GM21576 (cell line): ENCODE results near the gene FAM120AOS.

Experiments used
- ATAC-seq: cut with Tn5 transposase; IDR thresholded peaks from one replicate; pipeline ENCODE4 v1.9.1; 2021; ENCODE audit warnings: mild to moderate bottlenecking, moderate library complexity; ENCODE audit not compliant: unreplicated experiment

The FAM120AOS gene

DNA sequence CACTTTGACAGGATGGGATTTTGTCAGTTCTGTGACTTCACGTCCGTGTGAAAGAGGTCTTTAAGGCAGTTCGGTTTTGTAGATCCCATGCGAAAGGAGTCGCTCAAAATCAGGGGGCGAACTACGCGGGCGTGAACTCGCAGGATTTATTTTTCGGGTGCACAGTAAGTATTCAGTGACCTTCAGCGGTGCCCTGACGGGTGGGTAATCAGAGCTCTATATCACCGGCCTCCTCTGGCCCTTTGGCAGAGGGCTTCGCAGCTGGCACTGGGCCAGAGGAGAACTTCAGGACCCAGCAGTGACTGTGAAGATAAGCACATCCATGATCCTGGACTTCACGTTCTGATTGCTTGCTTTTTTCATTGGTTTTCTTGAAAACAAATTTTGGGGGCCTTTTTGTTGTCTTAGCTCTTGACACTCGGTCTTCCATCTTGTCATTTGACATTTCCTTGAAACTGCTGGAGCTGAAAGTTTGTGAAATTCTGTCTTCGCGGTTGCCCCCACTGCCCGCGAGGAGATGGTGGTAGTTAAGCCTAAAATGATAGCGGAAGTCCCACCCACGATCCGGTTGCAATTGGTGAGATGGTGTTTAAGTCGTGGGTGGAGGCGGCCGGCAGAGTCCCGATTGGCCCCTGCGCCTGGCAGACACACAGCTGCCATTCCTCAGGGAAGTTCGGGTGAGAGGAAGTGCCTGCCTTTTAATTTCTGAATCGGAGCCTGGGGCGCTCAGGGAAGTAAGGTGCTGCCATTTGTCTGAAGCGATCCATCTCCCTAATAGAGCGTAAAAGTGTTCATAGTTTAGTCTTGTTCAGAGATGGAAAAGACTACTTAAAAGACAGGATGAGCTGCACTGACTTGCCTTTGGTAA lies at the start of gene FAM120AOS:
Gene FAM120AOS (minus strand): TSS at position 535 of the 868 bp plus-strand sequence. CDS start 872 bp downstream, outside the sequence.
- ATAC-seq = peak; percentile 55

DNA sequence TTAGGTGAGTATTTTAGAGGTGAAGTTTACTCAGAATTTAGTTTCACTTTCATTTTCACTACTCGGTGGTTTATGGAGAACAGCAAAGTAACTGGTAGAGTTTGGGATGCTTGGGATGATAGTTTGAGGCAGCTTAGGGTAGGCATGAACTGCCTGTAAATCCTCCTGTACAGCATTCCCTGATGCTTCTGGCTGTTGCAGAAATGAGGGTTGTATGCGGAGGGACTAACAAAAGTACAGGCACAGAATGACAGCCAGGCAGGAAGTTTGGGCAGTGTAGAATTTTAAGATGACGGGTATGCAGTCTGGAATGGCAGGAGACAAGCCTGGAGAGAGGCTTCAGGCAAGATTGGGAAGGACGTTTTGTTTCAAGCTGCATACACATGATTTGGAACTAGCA lies 48.0 kb upstream of the FAM120AOS start:
- ATAC-seq = no peak

DNA sequence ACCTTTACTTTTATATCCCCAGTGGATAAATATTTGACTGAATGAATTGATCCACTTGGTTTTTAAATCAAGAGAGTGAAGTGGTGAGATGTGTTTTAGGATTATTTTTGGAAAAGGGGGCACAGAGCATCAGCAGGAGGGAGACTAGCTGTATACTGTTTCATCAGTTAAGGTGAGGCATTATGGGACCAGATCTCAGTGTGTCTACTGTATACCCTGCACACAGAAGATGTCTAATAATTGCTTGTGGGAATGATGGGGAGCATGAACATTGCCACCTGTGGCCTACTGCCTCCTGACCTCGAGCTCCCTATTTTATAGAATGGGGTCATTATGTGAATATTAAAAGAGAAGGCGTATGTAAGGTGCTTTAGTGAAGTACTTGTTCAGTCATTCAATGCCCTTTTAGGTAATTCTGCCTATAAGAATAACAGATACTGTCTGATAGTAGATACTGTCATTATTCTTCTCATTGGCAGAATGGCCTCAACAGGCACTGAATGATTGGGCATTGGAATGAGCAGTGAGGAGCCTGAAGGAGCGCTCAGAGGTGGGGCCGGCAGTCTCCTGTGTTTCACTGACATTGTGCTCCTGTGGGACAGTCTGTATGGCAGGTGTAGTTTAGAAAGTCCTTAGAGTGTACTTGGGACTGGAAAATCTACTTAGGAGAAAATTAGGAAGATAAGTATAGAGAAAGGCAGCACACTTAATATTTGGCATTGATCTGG lies 47.4 kb upstream of the FAM120AOS start:
- ATAC-seq = no peak

DNA sequence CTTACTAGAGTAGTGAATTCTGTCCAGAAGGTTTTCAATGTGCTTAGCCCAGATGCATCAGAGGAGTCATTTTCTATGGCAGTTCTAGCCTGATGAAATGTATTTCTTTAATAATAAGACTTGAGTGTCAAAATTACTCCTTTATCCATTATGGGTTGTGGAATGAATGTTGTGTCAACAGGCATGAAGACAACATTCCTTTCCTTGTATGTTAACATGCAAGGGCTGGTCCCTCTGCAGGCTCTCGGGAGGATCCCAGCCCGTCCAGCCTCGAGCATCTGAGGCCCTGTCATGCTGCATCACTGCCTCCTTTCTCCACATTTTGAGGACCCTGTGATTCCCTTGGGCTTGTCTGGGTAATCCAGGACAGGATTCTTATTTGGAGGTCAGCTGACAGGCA lies 42.9 kb upstream of the FAM120AOS start:
- ATAC-seq = no peak

DNA sequence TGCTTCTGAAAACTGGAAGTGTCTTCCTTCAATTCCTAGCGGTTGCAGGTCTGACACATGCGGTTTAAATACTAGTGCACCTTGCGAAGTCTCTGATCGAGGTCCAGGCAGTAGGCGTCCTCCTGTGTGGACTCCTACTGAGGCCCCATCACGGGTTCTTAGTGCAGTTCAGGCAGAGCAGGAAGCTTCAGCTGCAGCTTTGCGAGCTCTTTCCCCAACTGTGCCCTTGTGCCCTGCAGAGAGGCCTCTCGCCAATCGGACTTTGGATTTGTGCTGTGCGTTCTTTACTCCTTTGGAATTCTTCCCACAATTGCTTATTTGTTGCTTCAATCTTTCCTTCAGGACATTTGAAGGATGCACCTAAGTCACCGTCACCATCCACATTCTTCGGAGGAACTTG lies 40.6 kb upstream of the FAM120AOS start:
- no peak for ATAC-seq

DNA sequence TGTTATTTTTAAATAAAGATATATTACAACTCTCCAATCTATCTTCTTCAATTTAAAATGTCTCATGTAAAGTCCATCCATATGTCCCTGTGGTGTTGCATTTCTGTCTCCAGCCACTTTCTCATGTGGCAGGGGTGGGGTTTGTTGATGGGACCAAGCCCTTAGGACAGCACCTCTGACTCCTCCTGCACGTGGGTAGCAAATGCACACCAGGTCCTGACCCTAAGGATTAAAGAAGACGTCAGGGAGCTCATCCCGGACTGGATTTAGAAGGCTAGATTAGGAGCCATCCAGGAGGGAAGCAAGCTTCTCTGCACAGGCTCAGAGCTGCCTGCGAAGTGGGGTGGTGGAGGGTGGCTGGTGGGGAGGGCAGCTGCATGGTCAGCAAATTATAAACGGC lies 38.9 kb upstream of the FAM120AOS start:
- no peak for ATAC-seq

DNA sequence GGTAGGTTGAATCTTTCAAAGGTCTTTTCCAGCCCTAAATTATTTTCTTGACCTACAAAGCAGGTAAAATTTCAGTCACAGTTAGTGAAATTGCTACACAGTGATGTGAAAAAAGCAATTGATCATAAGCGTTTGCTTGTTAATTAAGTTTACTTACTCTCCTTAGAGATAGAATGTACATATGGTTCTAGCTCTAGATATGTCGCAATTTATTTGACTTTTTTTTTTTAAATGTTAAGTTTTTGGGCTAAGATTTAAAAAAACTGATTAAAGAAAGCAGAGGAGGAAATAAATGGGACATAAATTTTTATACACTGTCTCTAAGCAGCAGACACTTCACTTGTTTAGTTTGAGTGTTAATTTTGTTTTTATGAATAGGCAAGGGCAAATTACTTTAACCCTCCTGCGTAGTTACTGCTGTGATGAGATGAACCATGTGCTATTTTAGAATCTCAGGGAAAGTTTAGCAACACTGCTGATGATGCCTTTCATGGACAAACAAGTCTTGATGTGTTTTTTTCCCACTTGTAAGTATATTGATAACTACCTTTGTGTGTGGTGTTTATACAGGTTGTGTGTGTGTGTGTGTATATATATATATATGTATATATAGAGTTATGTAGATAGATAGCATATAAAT lies 38.3 kb upstream of the FAM120AOS start:
- ATAC-seq = no peak

DNA sequence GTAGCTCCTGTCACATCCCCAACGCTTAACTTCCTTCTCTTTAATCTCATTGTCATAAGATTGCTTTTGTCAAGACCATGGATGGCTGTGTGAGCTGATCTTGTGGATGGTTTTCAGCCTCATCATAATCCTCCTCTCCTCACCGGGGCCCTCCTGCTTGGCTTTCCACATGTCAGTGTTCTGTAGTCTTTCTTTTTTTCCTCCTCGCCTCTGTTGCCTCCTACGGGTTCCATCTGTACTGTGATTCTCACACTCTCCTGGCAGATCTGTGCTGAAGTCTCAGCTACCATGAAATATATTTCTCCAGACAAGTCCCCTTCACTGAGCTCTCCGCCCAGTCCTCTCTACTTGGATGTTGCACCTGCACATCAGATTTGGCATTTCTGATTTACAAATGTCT lies 34.9 kb upstream of the FAM120AOS start:
- ATAC-seq = no peak

DNA sequence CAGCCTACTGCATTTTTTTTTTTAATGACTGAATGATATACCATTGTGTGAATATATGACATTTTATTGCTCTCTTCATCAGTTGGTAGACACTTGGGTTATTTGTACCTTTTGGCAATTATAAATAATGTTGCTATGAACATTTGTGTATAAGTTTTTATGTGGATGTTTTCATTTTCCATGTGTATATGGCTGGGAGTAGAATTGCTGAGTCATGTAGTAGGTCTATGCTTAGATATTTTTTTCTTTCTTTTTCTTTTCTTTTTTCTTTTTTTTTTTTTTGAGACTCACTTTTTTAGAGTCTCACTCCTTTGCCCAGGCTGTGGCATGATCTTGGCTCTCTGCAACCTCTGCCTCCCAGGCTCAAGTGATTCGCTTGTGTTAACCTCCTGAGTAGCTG lies 32.9 kb upstream of the FAM120AOS start:
- ATAC-seq = no peak

DNA sequence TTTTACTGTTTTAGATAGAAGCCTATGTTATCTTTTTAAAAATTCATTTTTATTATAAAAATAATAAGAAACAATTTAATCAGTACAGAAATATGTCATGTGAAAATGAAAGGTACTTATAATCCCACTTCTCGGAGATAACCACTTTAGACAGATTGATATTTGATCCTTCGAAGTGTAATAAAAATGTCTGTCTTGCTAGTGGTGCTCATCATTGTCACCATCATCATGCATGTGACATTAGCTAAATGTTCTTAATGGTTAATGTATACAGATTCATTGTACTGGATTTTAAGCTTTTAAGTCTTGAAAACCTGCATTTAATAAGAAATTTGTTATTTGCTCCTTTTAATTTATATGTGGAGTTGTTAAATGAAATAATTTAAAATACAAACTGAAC lies 30.1 kb upstream of the FAM120AOS start:
- ATAC-seq = no peak

DNA sequence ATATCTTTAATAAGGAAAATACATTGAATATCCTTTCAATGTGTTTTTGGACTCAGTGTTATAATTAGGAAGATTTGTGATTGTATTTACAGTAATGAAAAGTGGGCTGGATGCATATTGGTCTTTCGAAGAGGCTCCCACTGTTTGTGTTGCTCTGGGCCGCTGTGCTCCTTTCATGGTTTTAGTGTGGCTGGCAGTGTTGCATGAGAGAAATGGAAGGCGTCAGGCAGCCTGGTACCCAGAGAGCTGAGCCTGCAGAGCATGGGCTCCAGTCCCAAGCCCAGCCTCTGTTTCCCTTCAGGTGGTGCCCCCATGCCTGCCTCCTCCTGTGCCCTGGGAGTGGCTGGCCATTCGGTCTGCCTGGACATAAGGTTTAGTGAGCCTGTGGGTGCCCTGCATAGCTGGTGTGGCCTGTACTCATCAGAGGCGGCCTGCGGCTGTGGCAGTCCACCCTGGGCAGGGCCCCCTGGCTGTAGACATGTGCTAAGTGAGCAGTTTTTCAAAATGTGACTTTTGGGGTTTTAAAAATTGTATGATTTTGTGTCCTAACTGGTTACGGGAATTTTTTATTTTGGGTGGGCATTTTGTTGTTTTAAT lies 27.4 kb upstream of the FAM120AOS start:
- ATAC-seq = no peak

DNA sequence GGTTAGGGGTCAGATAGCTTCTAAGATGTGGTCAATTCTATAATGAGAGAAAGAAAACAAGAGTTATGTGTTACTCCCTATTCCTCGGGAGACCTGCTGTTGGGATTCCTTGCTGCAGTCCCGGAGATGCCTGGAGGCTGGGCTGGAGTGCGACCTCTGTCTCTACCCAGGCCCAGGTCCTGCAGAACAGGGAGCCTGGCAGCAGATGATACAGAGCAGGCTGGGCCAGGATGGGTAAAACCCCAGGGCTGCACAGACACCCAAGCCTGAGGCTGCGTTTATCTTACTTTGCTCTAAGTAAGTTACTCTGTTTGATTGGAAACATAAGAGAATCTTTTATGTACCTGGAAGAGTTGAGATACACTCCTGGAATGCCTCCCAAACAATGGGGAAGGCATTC lies 26.9 kb upstream of the FAM120AOS start:
- ATAC-seq = no peak

DNA sequence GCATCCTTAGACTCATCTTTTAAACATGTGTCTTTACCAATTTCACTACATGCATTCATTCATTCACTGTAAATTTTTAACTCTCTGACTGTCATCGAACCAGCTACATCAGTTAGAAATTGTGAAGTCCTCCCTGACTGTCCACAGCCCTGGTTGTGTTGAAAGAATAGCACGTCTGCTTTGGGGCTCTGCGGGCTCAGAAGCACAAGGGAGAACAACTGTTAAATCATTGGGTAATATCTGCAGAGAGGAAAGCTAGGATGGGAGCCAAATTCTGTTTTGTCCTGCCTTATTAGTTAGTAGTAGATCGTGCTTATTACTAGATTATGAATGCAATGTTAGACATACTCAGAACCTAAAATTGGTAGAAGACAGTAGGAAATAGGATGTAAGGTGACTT lies 26.3 kb upstream of the FAM120AOS start:
- no peak for ATAC-seq

DNA sequence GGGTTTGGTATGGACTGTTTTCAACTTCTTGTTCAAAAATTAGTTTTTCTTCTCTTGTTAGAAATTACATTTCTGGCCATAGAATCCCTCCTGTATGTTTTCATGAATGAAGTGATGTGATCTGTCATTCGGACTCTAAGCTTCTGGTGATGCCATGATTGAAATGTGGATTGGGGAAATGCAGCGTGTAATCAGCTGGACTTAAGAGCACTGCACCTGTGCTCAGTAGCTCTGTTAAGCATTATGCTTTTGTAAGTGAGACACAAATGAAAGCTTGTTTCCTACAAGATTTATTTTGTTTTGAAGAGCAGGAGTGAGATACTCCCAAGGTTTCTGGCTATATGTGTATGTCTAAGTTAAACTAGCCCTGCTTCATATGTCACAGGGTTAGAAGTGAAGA lies 24.0 kb upstream of the FAM120AOS start:
- ATAC-seq = no peak

DNA sequence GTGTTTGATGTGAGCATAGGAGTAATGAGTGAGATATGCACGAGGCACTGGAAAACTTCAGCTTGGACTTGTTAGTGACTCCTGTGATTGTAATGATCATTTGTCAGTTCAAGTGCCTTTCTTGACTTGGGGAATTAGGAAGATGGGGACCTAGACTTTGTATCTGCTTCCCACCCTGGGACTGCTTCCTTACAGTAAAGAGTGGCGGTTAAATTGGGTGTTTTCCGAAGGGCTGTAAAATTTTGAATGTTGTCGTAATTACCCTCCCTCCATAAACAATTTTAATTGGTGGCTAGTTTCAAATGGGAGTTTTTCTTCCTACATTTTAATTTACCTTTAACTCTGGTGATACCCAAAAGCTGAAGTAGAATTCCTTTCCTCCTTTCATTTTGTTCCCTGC lies 23.5 kb upstream of the FAM120AOS start:
- ATAC-seq = no peak

DNA sequence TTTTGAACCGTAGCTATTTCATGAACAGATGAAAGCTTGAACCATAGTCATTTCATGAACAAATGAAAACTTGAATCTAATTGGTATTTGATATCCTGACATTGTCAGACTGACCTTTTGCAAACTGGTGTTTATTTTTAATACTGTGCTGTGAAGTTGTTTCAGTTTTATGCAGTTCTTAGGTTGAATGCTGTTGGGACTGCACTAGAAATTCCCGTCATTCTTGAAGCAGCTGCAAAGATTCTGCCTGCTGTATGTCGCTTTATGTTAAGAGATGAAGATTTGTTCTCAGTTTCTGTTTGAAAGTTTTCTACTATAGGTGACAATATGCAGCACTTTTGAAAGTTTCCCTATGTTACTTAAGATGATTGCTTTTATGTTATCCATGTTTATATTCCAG lies 22.5 kb upstream of the FAM120AOS start:
- no peak for ATAC-seq

DNA sequence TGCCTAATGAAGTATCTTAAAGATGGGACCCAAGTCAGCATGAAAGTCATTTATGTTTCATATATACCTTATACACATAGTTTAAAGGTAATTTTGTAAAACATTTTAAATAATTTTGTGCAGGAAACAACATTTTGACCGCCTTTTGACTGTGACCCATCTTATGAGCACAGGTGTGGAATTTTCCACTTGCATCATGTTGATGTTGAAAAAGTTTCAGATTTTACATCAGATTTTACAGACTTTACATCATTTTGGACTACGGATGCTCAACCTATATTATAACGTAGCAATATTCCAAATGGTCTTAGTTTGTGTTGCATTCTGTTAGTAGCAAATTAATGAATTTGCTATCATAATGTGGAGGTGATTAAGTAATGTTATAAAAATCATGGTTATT lies 21.7 kb upstream of the FAM120AOS start:
- no peak for ATAC-seq

DNA sequence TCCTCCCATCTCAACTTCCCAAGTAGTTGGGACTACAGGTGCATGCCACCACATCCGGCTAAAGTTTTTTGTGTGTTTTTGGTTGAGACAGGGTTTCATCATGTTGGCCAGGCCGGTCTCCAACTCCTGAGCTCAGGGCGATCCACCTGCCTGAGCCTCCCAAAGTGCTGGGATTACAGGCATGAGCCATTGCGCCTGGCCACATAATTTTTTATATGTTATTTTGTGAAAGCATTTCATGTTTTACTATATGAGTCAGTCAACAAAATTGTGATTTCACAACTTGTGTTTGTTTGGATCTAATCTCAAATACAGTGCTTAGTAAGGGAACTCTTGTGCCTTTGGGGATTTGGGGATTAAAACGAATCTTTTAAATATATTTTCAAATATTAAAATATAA lies 20.0 kb upstream of the FAM120AOS start:
- ATAC-seq = no peak

DNA sequence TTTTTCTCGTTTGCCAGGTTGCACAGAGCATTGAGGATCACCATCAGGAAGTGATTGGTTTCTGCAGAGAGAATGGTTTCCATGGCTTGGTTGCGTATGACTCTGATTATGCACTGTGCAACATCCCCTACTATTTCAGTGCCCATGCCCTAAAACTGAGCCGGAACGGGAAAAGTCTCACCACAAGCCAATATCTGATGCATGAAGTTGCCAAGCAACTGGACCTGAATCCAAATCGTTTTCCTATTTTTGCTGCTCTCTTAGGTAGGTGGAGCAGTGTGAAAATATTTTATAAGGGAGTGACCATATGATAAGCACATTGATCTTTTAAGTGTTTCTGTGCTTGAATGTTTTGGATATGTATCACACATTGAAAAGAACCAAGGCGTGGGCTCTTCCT lies 17.7 kb upstream of the FAM120AOS start:
- no peak for ATAC-seq

DNA sequence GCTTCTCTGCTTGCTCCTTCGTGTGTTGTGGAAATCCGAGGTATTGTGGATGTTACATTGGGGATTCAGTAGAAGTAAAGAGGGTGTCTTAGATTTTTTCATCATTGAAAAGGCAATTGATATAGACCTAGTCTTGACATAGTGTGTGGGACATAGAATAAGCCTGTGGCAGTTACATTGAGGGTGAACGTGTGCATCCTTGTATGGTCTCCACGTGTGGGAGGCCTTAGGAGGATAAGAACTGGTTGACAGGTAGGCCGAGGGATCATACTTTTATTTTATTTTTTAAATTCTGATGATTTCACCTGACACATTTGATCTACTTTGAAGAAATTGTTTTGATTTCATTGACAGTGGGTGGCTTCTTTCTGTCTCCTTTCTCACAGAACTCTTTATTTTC lies 17.0 kb upstream of the FAM120AOS start:
- ATAC-seq = no peak

DNA sequence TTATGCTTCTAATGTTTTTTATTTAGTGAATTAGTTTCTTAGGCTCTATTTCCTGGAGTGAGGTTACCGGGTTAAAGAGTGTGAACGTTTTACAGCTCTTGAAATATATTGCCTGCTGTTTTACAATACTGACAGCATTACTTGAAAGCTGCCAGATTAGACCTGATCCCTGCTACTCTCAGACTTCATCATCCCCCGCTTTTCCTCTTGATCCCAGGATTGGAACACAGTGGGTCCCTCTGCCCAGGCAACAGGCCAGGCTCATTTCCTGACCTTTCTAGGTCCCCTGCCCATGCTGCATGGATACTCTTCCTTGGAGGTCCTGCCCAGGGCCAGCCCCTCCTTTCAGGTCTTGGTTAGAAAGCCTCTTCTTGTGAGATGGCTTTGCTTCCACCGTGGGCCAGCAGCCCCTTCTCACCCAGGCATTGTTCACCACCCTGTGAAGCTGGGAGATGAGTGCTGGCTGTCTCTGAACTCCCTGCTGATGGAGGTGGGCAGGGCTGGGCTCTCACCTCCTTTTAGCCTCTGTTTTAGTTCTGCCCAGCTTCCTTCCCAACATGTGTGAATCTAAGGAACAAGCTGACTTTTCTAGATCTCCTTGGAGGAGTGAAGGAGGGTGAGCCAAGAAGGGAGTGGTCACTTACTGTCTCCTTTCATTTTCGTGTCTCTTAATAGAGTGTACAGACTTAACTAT lies 15.5 kb upstream of the FAM120AOS start:
- ATAC-seq = no peak
